ENCODE results near the gene UNC13C. TPM values are rescaled to one million over a fixed set of nuclear protein-coding genes. Genes with fewer than 3 reads are reported as not detected.

Gene UNC13C
- polyA plus RNA-seq, 1 of the 3 experiments (the other 2 are of a cell fraction), result not detected

DNA sequence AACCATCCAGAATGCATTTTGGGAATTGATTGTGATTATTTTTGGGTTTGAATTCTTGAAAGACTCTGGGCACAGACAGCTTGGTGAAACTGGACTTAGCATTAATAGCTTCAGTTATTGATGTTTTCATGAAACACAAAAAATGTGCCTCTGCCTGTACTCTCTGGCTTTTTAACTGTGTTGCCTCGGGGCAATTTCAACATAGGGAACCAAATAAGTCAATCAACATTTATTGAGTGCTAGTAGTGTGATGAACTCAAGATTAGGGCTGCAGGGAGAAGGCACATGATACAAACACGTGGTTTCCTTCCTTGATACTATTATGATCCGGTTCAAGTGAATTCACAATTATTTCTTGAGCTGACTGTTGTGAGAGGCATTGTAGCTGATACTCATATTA is 50.8 kb downstream of the UNC13C start:
- H3K4me2 ChIP-seq, result no peak overlapping the region
- ChIA-PET CTCF (interaction anchor here (0.9 kb wide), 2 partner anchors 10 to 222 kb away, joined by 3 read pairs; no protein-coding TSS in a partner anchor), POLR2A (no interaction called here)
- H3K4me3 ChIP-seq (ENCODE audit: low read depth in 2 of 2, low read length in 1 of 2), result no peak overlapping the region
- H3K9me2 ChIP-seq, result no peaks in the 10 kb centered on the region
- no peak for DNase-seq
- TF ChIP-seq RXRA (IDR thresholded peaks at IDR 0.05; ENCODE audit: borderline replicate concordance, low read depth) (no peak), TAF1 (IDR thresholded peaks at IDR 0.05; ENCODE audit: borderline replicate concordance, low read depth, low read length) (no peak), RAD21 (IDR thresholded peaks at IDR 0.05; ENCODE audit: low read length) (no peak), SMC3 (IDR thresholded peaks at IDR 0.05; ENCODE audit: low read depth, low read length) (no peak)
- TF ChIP-seq, protein P1, sequence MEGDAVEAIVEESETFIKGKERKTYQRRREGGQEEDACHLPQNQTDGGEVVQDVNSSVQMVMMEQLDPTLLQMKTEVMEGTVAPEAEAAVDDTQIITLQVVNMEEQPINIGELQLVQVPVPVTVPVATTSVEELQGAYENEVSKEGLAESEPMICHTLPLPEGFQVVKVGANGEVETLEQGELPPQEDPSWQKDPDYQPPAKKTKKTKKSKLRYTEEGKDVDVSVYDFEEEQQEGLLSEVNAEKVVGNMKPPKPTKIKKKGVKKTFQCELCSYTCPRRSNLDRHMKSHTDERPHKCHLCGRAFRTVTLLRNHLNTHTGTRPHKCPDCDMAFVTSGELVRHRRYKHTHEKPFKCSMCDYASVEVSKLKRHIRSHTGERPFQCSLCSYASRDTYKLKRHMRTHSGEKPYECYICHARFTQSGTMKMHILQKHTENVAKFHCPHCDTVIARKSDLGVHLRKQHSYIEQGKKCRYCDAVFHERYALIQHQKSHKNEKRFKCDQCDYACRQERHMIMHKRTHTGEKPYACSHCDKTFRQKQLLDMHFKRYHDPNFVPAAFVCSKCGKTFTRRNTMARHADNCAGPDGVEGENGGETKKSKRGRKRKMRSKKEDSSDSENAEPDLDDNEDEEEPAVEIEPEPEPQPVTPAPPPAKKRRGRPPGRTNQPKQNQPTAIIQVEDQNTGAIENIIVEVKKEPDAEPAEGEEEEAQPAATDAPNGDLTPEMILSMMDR (IDR thresholded peaks at IDR 0.05), result no peak
- no peaks in the 10 kb centered on the region for H3K4me1 ChIP-seq (ENCODE audit: control insufficient read depth in 1 of 2, insufficient read depth in 2 of 2, low read depth in 1 of 2, low read length in 1 of 2)
- no peak overlapping the region for H3K27ac ChIP-seq (ENCODE audit: low read depth in 2 of 2, low read length in 1 of 2)
- no peaks in the 10 kb centered on the region for H3K36me3 ChIP-seq (replicated peaks in 1 of 2; ENCODE audit: control insufficient read depth in 1 of 2, insufficient read depth in 2 of 2, low read length in 1 of 2)
- no peak overlapping the region for H3K9ac ChIP-seq
- no peaks in the 10 kb centered on the region; the same call in 1 of the 2 replicates for H3K27me3 ChIP-seq (ENCODE audit: insufficient read depth)
- H3K79me2 ChIP-seq (ENCODE audit: insufficient read depth), result no peaks in the 10 kb centered on the region
- 1% methylated on average over 3 of the region's 3 CpGs for WGBS (ENCODE audit: low lambda C conversion rate)
- no peak overlapping the region for H2AFZ ChIP-seq (ENCODE audit: low read depth)
- no peaks in the 10 kb centered on the region for H3F3A ChIP-seq (replicated peaks; ENCODE audit: insufficient read depth)
- no peaks in the 10 kb centered on the region for H4K20me1 ChIP-seq (ENCODE audit: insufficient read depth)
- no peaks in the 10 kb centered on the region for H3K9me3 ChIP-seq

DNA sequence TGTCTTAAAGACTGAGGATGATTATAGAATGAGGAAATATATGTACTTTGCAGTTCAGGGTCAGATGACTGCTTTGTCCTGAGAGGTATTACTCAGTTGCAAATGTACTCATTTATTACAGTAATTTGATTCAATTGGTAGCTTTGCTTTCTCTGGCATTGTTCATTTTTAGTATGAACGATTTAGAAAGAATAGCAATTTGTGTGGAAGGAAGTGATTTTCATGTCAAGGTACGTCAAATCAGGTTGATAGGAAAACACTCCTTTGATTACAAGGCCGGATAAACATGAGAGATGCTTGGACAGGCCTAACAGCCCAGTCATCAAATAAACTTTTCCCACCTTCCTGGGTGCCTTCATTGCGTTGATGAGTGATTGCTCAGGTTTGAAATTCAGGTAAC is 53.8 kb downstream of the UNC13C start:
- no peak for DNase-seq
- ChIA-PET POLR2A (no interaction called here), CTCF (no interaction called here)
- 10% methylated on average over 4 of the region's 4 CpGs for WGBS (ENCODE audit: low lambda C conversion rate)
- H3K27ac ChIP-seq (ENCODE audit: low read depth in 2 of 2, low read length in 1 of 2), result no peak overlapping the region
- H3K36me3 ChIP-seq (replicated peaks in 1 of 2; ENCODE audit: control insufficient read depth in 1 of 2, insufficient read depth in 2 of 2, low read length in 1 of 2), result no peaks in the 10 kb centered on the region
- H3K4me2 ChIP-seq, result no peak overlapping the region
- no peaks in the 10 kb centered on the region for H4K20me1 ChIP-seq (ENCODE audit: insufficient read depth)
- no peaks in the 10 kb centered on the region; the same call in 1 of the 2 replicates for H3K27me3 ChIP-seq (ENCODE audit: insufficient read depth)
- TF ChIP-seq GABPA (IDR thresholded peaks at IDR 0.05; ENCODE audit: low read depth), result no peak
- TF ChIP-seq CHD2 (IDR thresholded peaks at IDR 0.05; ENCODE audit: low read length, partially characterized antibody), result no peak
- no peak for TF ChIP-seq RAD21 (IDR thresholded peaks at IDR 0.05; ENCODE audit: low read length)
- TF ChIP-seq YY1 (IDR thresholded peaks at IDR 0.05; ENCODE audit: low read depth), result no peak
- no peak for TF ChIP-seq SIN3A (IDR thresholded peaks at IDR 0.05; ENCODE audit: borderline replicate concordance, low read depth, low read length)
- TF ChIP-seq NFIC (IDR thresholded peaks at IDR 0.05; ENCODE audit: borderline replicate concordance), result no peak
- TF ChIP-seq, protein P2, sequence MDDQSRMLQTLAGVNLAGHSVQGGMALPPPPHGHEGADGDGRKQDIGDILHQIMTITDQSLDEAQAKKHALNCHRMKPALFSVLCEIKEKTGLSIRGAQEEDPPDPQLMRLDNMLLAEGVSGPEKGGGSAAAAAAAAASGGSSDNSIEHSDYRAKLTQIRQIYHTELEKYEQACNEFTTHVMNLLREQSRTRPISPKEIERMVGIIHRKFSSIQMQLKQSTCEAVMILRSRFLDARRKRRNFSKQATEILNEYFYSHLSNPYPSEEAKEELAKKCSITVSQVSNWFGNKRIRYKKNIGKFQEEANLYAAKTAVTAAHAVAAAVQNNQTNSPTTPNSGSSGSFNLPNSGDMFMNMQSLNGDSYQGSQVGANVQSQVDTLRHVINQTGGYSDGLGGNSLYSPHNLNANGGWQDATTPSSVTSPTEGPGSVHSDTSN (IDR thresholded peaks at IDR 0.05), result no peak
- no peak for TF ChIP-seq NRF1 (IDR thresholded peaks at IDR 0.05; ENCODE audit: low read depth, low read length)
- no peak for TF ChIP-seq EP300 (IDR thresholded peaks at IDR 0.05; ENCODE audit: borderline replicate concordance in 1 of 2, low read depth in 1 of 2, low read length in 1 of 2)
- TF ChIP-seq, protein P3, sequence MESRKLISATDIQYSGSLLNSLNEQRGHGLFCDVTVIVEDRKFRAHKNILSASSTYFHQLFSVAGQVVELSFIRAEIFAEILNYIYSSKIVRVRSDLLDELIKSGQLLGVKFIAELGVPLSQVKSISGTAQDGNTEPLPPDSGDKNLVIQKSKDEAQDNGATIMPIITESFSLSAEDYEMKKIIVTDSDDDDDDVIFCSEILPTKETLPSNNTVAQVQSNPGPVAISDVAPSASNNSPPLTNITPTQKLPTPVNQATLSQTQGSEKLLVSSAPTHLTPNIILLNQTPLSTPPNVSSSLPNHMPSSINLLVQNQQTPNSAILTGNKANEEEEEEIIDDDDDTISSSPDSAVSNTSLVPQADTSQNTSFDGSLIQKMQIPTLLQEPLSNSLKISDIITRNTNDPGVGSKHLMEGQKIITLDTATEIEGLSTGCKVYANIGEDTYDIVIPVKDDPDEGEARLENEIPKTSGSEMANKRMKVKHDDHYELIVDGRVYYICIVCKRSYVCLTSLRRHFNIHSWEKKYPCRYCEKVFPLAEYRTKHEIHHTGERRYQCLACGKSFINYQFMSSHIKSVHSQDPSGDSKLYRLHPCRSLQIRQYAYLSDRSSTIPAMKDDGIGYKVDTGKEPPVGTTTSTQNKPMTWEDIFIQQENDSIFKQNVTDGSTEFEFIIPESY (IDR thresholded peaks at IDR 0.05; ENCODE audit: borderline replicate concordance, low read depth), result no peak
- TF ChIP-seq RCOR1 (IDR thresholded peaks at IDR 0.05; ENCODE audit: low read length), result no peak
- TF ChIP-seq JUND (IDR thresholded peaks at IDR 0.05), result no peak
- no peak for TF ChIP-seq MEF2A (IDR thresholded peaks at IDR 0.05; ENCODE audit: borderline replicate concordance, low read depth)
- no peak for TF ChIP-seq GATA2 (CRISPR knock-in tag; IDR thresholded peaks at IDR 0.05)
- TF ChIP-seq, protein P4, sequence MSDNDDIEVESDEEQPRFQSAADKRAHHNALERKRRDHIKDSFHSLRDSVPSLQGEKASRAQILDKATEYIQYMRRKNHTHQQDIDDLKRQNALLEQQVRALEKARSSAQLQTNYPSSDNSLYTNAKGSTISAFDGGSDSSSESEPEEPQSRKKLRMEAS (IDR thresholded peaks at IDR 0.05; ENCODE audit: low read depth), result no peak
- TF ChIP-seq RXRA (IDR thresholded peaks at IDR 0.05; ENCODE audit: borderline replicate concordance, low read depth), result no peak
- no peak for TF ChIP-seq RFX5 (IDR thresholded peaks at IDR 0.05; ENCODE audit: low read length)
- TF ChIP-seq TAF1 (IDR thresholded peaks at IDR 0.05; ENCODE audit: borderline replicate concordance, low read depth, low read length), result no peak
- no peak for TF ChIP-seq FOXM1 (IDR thresholded peaks at IDR 0.05; ENCODE audit: low read depth)
- H3K9me2 ChIP-seq, result no peaks in the 10 kb centered on the region
- H2AFZ ChIP-seq (ENCODE audit: low read depth), result no peak overlapping the region
- H3K79me2 ChIP-seq (ENCODE audit: insufficient read depth), result no peaks in the 10 kb centered on the region
- H3F3A ChIP-seq (replicated peaks; ENCODE audit: insufficient read depth), result no peaks in the 10 kb centered on the region
- no peaks in the 10 kb centered on the region for H3K4me1 ChIP-seq (ENCODE audit: control insufficient read depth in 1 of 2, insufficient read depth in 2 of 2, low read depth in 1 of 2, low read length in 1 of 2)
- no peak overlapping the region for H3K9ac ChIP-seq
- H3K9me3 ChIP-seq, result no peaks in the 10 kb centered on the region
- H3K4me3 ChIP-seq (ENCODE audit: low read depth in 2 of 2, low read length in 1 of 2), result no peak overlapping the region
